MCF 10A (cell line): ENCODE data around the gene CA10. TPM values are rescaled to one million over a fixed set of nuclear protein-coding genes. Genes with fewer than 3 reads are reported as not detected.

Experiments used
- BruUV-seq: library from RNA; stranded (reverse); fragments of 400-500 nt; replicated peaks from 2 replicates; lab custom pipeline; 2021; lab: Mats Ljungman, UMichigan
- CTCF ChIA-PET: fragments of 300-600 bp; sonication (Branson Sonifier 250); formaldehyde crosslinking; extraction: SDS; loops from one replicate; lab custom pipeline; 2021; ENCODE audit warnings: antibody characterized with exemption, inconsistent platforms; lab: Yijun Ruan, JAX
- POLR2A ChIA-PET: fragments of 300-600, 350-650 bp; sonication (Branson Sonifier 250); formaldehyde crosslinking; extraction: SDS; loops from one replicate; lab custom pipeline; 2020; ENCODE audit warnings: antibody characterized with exemption, inconsistent platforms; lab: Yijun Ruan, JAX
- DNase-seq: peaks from one replicate; pipeline ENCODE4 v3.0.0-alpha.2; 2018; ENCODE audit not compliant: unreplicated experiment
- H3K27ac Mint-ChIP-seq: one replicate; pipeline ENCODE4 v1.8.0; 2022; ENCODE audit warnings: mild to moderate bottlenecking, low read depth, mixed read lengths; ENCODE audit not compliant: unreplicated experiment
- H3K27me3 Mint-ChIP-seq: one replicate; pipeline ENCODE4 v1.8.0; 2022; ENCODE audit warnings: mixed read lengths; ENCODE audit not compliant: insufficient read depth, unreplicated experiment
- H3K36me3 Mint-ChIP-seq: one replicate; pipeline ENCODE4 v1.8.0; 2022; ENCODE audit warnings: mild to moderate bottlenecking, moderate library complexity, mixed read lengths; ENCODE audit not compliant: insufficient read depth, unreplicated experiment
- H3K4me1 Mint-ChIP-seq: one replicate; pipeline ENCODE4 v1.8.0; 2022; ENCODE audit warnings: mixed read lengths; ENCODE audit not compliant: insufficient read depth, unreplicated experiment
- H3K4me3 Mint-ChIP-seq: one replicate; pipeline ENCODE4 v1.8.0; 2022; ENCODE audit warnings: mild to moderate bottlenecking, moderate library complexity, mixed read lengths; ENCODE audit not compliant: unreplicated experiment
- H3K9me3 Mint-ChIP-seq: one replicate; pipeline ENCODE4 v1.8.0; 2022; ENCODE audit warnings: mixed read lengths; ENCODE audit not compliant: unreplicated experiment
- intact Hi-C: fragments of 100-400 bp; cut with micrococcal nuclease; formaldehyde crosslinking; loops from 2 replicates; pipeline ENCODE4 v1.14.1; 2022
- total RNA-seq: library from RNA; stranded (reverse); gene quantifications from 2 replicates; pipeline ENCODE4 v1.2.3, GENCODE V29; 2022
- TF ChIP-seq, protein P1 (sequence below): fragments of 200-600 bp; IDR thresholded peaks from one replicate; pipeline ENCODE4 v1.8.0; 2022; ENCODE audit warnings: antibody characterized with exemption, mild to moderate bottlenecking; ENCODE audit not compliant: unreplicated experiment

CA10 gene
- total RNA-seq, 1 experiment from 2014 or later, result not detected

DNA sequence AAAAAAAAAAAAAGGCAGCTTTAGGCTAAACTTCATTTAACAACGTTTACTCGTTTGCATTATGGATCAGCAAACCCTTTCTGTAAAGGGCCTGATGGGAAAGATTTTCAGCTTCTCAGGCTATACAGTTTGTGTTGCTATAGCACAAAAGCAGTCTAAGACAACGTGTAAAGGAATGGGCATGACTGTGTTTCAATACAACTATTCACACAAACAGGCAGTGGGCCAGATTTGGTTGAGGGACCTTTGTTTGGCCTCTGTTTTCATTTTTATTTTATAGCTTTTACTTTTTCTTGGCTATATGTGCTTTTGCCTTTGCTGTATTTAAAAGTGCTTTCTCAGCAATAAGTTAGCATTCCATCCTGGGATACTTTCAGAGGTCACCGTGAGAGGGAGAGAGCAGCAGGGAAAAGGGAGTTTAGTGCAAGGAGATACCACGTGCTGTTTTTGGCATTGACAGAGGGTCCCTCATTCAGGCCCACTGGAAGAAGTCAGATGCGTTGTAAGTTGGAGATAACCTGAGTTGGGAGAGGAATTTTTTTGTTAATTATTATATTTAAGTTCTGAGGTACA lies 562.6 kb downstream of the CA10 start:
- Mint-ChIP-seq H3K36me3 (no peaks in the 10 kb centered on the region), H3K27me3 (no peaks in the 10 kb centered on the region), H3K27ac (no peak overlapping the region), H3K4me1 (no peaks in the 10 kb centered on the region), H3K4me3 (no peak overlapping the region), H3K9me3 (no peaks in the 10 kb centered on the region)
- ChIA-PET POLR2A (no interaction called here), CTCF (interaction anchor here (0.6 to 3.4 kb wide), 4 partner anchors 11 to 1665 kb away, joined by 3 to 17 read pairs (median 3); no protein-coding TSS in a partner anchor)
- intact Hi-C loops, result no loop called here
- no peak for DNase-seq
- TF ChIP-seq, protein P1, sequence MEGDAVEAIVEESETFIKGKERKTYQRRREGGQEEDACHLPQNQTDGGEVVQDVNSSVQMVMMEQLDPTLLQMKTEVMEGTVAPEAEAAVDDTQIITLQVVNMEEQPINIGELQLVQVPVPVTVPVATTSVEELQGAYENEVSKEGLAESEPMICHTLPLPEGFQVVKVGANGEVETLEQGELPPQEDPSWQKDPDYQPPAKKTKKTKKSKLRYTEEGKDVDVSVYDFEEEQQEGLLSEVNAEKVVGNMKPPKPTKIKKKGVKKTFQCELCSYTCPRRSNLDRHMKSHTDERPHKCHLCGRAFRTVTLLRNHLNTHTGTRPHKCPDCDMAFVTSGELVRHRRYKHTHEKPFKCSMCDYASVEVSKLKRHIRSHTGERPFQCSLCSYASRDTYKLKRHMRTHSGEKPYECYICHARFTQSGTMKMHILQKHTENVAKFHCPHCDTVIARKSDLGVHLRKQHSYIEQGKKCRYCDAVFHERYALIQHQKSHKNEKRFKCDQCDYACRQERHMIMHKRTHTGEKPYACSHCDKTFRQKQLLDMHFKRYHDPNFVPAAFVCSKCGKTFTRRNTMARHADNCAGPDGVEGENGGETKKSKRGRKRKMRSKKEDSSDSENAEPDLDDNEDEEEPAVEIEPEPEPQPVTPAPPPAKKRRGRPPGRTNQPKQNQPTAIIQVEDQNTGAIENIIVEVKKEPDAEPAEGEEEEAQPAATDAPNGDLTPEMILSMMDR, result no peak
- no TSS peak for BruUV-seq

DNA sequence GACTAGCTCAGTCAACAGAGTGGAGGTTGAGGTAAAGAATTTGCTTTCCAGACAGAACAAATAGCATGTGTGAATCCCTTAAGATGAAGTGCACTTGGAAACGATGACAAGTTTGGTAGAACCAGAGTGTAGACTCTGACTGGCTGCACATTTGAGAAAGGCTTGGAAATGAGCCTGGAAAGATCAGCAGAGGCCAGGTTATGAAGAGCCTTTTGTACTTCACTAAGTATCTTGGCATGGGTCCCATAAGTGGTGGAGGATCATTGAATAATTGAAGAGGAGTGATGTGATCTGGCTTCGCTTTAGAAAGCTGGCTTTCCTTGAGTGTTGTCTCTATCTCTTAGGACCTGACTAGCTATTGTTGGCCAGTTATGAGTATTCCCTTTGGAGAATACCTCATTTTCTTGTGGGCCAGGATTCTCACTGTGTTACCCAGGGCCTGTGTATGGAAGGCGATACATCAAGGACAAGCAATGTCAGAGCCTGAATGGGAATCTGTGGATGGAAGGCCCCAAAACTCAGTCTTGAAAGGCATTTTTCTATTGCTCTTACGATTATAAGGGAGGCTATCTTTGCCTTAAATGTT lies 568.4 kb downstream of the CA10 start:
- no peak overlapping the region for H3K4me3 Mint-ChIP-seq
- H3K27ac Mint-ChIP-seq, result no peak overlapping the region
- intact Hi-C loops, result no loop called here
- TF ChIP-seq, protein P1, result no peak
- peaks cover 2% of the 10 kb centered on the region for H3K27me3 Mint-ChIP-seq
- ChIA-PET CTCF (interaction anchor here (0.6 to 1.5 kb wide), 2 partner anchors 253 to 517 kb away, joined by 3 read pairs; no protein-coding TSS in a partner anchor), POLR2A (no interaction called here)
- DNase-seq, result no peak
- no TSS peak for BruUV-seq
- H3K4me1 Mint-ChIP-seq, result no peaks in the 10 kb centered on the region
- H3K36me3 Mint-ChIP-seq, result no peaks in the 10 kb centered on the region
- no peaks in the 10 kb centered on the region for H3K9me3 Mint-ChIP-seq

GRCh38 chr17:51588063-51588462 lies 570.5 kb downstream of the CA10 start:
- H3K4me1 Mint-ChIP-seq, result no peaks in the 10 kb centered on the region
- H3K4me3 Mint-ChIP-seq, result no peak overlapping the region
- H3K27ac Mint-ChIP-seq, result no peak overlapping the region
- H3K27me3 Mint-ChIP-seq, result peaks cover 12% of the 10 kb centered on the region
- ChIA-PET CTCF (interaction anchor here (0.6 to 1.0 kb wide), 3 partner anchors 98 to 670 kb away, joined by 3 to 4 read pairs (median 3); no protein-coding TSS in a partner anchor), POLR2A (no interaction called here)
- intact Hi-C loops, result no loop called here
- DNase-seq, result no peak
- H3K36me3 Mint-ChIP-seq, result no peaks in the 10 kb centered on the region
- TF ChIP-seq, protein P1, result no peak
- BruUV-seq, result no TSS peak
- no peaks in the 10 kb centered on the region for H3K9me3 Mint-ChIP-seq

- H3K4me3 Mint-ChIP-seq, result no peak overlapping the region
- DNase-seq, result no peak
- no peaks in the 10 kb centered on the region for H3K4me1 Mint-ChIP-seq
- no peaks in the 10 kb centered on the region for H3K9me3 Mint-ChIP-seq
- CTCF ChIA-PET, result interaction anchor here (0.7 to 1.0 kb wide), 2 partner anchors 78 to 288 kb away, joined by 4 read pairs; no protein-coding TSS in a partner anchor
- H3K27ac Mint-ChIP-seq, result no peak overlapping the region
- peaks cover 12% of the 10 kb centered on the region for H3K27me3 Mint-ChIP-seq
- POLR2A ChIA-PET, result no interaction called here
- no TSS peak for BruUV-seq
- intact Hi-C loops, result no loop called here
- no peaks in the 10 kb centered on the region for H3K36me3 Mint-ChIP-seq
- TF ChIP-seq, protein P1, result no peak
Measured at GRCh38 chr17:51587516-51587915, 571.0 kb downstream of the CA10 start.
